KMS-11 (cell line): ENCODE data around the gene NHERF2.

ENCODE experiments used
- H2AFZ ChIP-seq: fragments of 200-600 bp; sonication (generic); 2 replicates; pipeline ENCODE4 v1.6.1; 2016; ENCODE audit warnings: antibody characterized with exemption, mixed run types, low read depth
- H3K27ac ChIP-seq: fragments of 200-600 bp; sonication (generic); 2 replicates; pipeline ENCODE4 v1.6.1; 2016; ENCODE audit warnings: mild to moderate bottlenecking, mixed run types
- H3K27me3 ChIP-seq: fragments of 200-600 bp; sonication (generic); 2 replicates; pipeline ENCODE4 v1.6.1; 2017; ENCODE audit warnings: mild to moderate bottlenecking, low read depth, mixed run types, moderate library complexity; ENCODE audit not compliant: insufficient read depth
- H3K36me3 ChIP-seq: fragments of 200-600 bp; sonication (generic); 2 replicates; pipeline ENCODE4 v1.6.1; 2017; ENCODE audit warnings: mild to moderate bottlenecking, mixed run types; ENCODE audit not compliant: insufficient read depth
- H3K4me1 ChIP-seq: fragments of 200-600 bp; sonication (generic); 2 replicates; pipeline ENCODE4 v1.6.1; 2016; ENCODE audit warnings: mild to moderate bottlenecking, low read depth, mixed run types; ENCODE audit not compliant: poor library complexity, severe bottlenecking
- H3K4me2 ChIP-seq: fragments of 200-600 bp; sonication (generic); 2 replicates; pipeline ENCODE4 v1.7.0; 2016; ENCODE audit warnings: mild to moderate bottlenecking, mixed run types
- H3K4me3 ChIP-seq: fragments of 200-600 bp; sonication (generic); IDR thresholded peaks from 2 replicates; pipeline ENCODE4 v1.6.1; 2017; ENCODE audit warnings: low read depth, low read length, mixed read lengths; ENCODE audit not compliant: insufficient read depth
- H3K79me2 ChIP-seq: fragments of 200-600 bp; sonication (generic); 2 replicates; pipeline ENCODE4 v1.6.1; 2016; ENCODE audit warnings: low read depth, mixed run types; ENCODE audit not compliant: insufficient read depth
- H3K9ac ChIP-seq: fragments of 200-600 bp; sonication (generic); 2 replicates; pipeline ENCODE4 v1.6.1; 2016; ENCODE audit warnings: mild to moderate bottlenecking, mixed run types
- H4K20me1 ChIP-seq: fragments of 200-600 bp; sonication (generic); 2 replicates; pipeline ENCODE4 v1.6.1; 2016; ENCODE audit warnings: mild to moderate bottlenecking, mixed run types; ENCODE audit not compliant: insufficient read depth
- TF ChIP-seq, protein P1 (sequence below): fragments of 200-600 bp; sonication (generic); conservative IDR thresholded peaks from 2 replicates; pipeline ENCODE4 v1.6.1; 2017; ENCODE audit warnings: low read depth, mild to moderate bottlenecking, antibody characterized with exemption, low read length, moderate library complexity, mixed read lengths

The NHERF2 gene

DNA sequence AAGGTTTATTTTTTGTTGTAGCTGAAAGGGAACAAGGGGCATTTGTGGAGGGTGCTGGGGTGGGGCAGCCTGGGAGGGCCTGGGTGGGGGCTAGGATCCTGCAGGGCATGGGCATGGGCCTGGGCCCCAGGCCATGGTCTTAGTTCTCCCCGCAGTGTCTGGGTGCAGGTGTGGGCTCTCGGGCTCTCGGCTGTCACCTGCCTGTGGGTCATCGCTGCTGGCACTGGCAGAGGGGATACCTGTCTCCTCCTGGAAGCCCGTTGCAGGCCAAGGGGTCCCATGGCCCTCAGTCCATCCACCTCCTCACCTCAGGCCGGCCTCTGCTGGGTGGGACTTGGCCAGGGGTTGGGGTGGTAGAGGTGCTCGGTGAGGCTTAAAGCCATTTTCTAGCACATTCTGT lies 51.4 kb downstream of the NHERF2 start:
- H3K4me1 ChIP-seq, result no peaks in the 10 kb centered on the region
- no peaks in the 10 kb centered on the region for H4K20me1 ChIP-seq
- no peak overlapping the region for H3K27ac ChIP-seq
- no peaks in the 10 kb centered on the region for H3K36me3 ChIP-seq
- no peaks in the 10 kb centered on the region for H3K27me3 ChIP-seq
- no peak overlapping the region for H3K9ac ChIP-seq
- H3K4me2 ChIP-seq, result no peak overlapping the region
- TF ChIP-seq, protein P1, sequence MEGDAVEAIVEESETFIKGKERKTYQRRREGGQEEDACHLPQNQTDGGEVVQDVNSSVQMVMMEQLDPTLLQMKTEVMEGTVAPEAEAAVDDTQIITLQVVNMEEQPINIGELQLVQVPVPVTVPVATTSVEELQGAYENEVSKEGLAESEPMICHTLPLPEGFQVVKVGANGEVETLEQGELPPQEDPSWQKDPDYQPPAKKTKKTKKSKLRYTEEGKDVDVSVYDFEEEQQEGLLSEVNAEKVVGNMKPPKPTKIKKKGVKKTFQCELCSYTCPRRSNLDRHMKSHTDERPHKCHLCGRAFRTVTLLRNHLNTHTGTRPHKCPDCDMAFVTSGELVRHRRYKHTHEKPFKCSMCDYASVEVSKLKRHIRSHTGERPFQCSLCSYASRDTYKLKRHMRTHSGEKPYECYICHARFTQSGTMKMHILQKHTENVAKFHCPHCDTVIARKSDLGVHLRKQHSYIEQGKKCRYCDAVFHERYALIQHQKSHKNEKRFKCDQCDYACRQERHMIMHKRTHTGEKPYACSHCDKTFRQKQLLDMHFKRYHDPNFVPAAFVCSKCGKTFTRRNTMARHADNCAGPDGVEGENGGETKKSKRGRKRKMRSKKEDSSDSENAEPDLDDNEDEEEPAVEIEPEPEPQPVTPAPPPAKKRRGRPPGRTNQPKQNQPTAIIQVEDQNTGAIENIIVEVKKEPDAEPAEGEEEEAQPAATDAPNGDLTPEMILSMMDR, result no peak
- no peak overlapping the region for H2AFZ ChIP-seq
- no peaks in the 10 kb centered on the region for H3K79me2 ChIP-seq
- no peak overlapping the region for H3K4me3 ChIP-seq

DNA sequence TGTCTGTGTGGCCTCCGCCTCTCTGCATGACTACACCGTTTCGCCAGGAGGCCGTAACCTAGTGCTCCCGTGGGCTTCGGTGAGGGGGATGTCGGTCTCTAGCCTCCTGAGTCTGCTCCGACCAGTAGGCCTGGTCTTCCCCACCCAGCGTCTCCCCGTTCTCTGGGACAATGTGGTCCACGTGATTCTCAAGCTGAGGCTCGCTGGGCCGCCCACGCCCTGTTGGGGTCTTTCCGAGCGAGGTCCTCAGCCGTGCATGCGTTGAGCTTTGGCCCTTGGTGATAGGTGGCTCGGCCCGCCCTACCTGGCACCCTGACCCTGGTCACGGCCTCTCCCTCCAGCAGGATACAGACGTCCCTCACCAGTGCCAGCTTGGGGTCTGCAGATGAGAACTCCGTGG lies 52.0 kb downstream of the NHERF2 start:
- TF ChIP-seq, protein P1, result no peak
- H3K9ac ChIP-seq, result no peak overlapping the region
- H4K20me1 ChIP-seq, result no peaks in the 10 kb centered on the region
- H3K27me3 ChIP-seq, result no peaks in the 10 kb centered on the region
- no peaks in the 10 kb centered on the region for H3K79me2 ChIP-seq
- H3K4me3 ChIP-seq, result no peak overlapping the region
- H3K36me3 ChIP-seq, result no peaks in the 10 kb centered on the region
- H3K27ac ChIP-seq, result no peak overlapping the region
- H3K4me2 ChIP-seq, result no peak overlapping the region
- no peak overlapping the region for H2AFZ ChIP-seq
- H3K4me1 ChIP-seq, result no peaks in the 10 kb centered on the region

DNA sequence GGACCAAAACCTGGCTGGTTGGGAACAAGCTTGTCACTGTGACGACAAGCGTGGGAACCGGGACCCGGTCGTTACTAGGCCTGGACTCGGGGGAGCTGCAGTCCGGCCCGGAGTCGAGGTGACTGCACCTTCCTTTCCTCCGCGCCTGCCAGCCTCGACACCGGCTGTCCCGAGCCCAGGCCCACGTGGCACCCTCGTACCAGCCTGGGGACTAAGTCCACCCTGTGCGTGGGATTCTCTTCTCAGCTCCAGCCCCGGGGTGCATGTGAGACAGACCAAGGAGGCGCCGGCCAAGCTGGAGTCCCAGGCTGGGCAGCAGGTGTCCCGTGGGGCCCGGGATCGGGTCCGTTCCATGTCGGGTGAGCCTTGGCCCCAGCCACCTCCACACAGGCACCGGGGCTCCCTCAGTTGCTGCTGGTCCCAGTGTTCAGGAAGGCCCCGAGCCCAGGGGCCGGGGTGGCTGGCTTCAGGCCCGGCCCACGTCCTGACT lies 52.7 kb downstream of the NHERF2 start:
- Histone ChIP-seq H3K4me2 (no peak overlapping the region), H3K9ac (no peak overlapping the region), H3K36me3 (no peaks in the 10 kb centered on the region), H3K27ac (no peak overlapping the region), H2AFZ (no peak overlapping the region), H3K4me1 (no peaks in the 10 kb centered on the region), H3K27me3 (no peaks in the 10 kb centered on the region), H3K79me2 (no peaks in the 10 kb centered on the region), H4K20me1 (no peaks in the 10 kb centered on the region), H3K4me3 (no peak overlapping the region)
- TF ChIP-seq, protein P1, result no peak

DNA sequence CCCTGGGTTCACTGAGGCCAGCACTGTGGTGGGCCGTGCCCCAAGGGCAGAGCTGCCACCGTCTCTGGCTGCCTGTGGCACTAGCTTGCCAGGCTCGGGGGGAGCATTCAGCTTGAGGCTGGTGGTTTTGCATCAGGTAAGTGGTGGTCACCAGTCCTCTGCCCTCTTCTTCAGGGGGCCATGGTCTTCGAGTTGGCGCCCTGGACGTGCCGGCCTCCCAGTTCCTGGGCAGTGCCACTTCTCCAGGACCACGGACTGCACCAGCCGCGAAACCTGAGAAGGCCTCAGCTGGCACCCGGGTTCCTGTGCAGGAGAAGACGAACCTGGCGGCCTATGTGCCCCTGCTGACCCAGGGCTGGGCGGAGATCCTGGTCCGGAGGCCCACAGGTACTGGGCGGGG lies 53.3 kb downstream of the NHERF2 start:
- Histone ChIP-seq H3K4me1 (no peaks in the 10 kb centered on the region), H3K27me3 (no peaks in the 10 kb centered on the region), H2AFZ (no peak overlapping the region), H3K4me3 (no peak overlapping the region), H3K9ac (no peak overlapping the region), H3K4me2 (no peak overlapping the region), H3K27ac (no peak overlapping the region), H3K36me3 (no peaks in the 10 kb centered on the region), H3K79me2 (no peaks in the 10 kb centered on the region), H4K20me1 (no peaks in the 10 kb centered on the region)
- TF ChIP-seq, protein P1, result no peak
